ENCODE measurements around the gene PEX10.

DNA sequence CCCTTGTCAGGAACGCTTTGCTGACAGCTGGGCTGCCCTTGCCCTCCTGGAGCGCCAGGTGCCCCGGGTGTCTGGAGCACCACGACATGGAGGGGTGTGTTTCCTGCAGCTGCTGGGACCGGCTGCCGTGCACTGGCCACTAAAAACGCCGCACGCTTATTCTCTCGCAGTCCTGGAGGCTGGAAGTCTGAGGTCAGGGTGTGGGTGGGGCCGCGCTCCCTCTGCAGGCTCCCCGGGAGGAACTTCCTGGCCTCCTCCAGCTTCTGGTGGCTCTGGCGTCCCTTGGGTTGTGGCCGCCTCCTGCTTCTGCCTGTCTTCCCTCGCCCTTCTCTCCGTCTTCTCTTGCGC is 35.7 kb upstream of the PEX10 start:
- no peak for TF ChIP-seq CTCF (conservative IDR thresholded peaks at IDR 0.05; ENCODE audit: low read depth, low read length)
- TF ChIP-seq EZH2 (IDR thresholded peaks at IDR 0.05; ENCODE audit: borderline replicate concordance, low read depth, low read length, poor library complexity, severe bottlenecking), result no peak

All from A673 (cell line).